HG03558 (cell line): ENCODE measurements around the gene SIGLEC7.

Experiments
- ATAC-seq: cut with Tn5 transposase; IDR thresholded peaks from one replicate; pipeline ENCODE4 v1.9.1; 2021; ENCODE audit warnings: moderate number of reproducible peaks; ENCODE audit not compliant: unreplicated experiment; ENCODE audit errors: extremely low read depth

Gene SIGLEC7

DNA sequence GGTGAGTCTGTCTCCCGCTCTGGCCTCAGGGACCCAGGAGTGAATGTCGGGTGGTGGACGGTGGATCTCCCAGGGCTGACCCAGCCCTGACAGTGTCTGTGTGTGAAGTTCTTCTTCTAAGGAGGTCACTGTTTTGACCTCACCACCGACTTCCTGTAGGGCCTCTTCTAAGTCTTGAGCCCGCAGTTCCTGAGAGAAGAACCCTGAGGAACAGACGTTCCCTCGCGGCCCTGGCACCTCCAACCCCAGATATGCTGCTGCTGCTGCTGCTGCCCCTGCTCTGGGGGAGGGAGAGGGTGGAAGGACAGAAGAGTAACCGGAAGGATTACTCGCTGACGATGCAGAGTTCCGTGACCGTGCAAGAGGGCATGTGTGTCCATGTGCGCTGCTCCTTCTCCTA is at the start of gene SIGLEC7:
Gene SIGLEC7 (plus strand): TSS at position 183 of the 400 bp plus-strand sequence. CDS start 69 bp downstream, at position 252.
- no peak for ATAC-seq

DNA sequence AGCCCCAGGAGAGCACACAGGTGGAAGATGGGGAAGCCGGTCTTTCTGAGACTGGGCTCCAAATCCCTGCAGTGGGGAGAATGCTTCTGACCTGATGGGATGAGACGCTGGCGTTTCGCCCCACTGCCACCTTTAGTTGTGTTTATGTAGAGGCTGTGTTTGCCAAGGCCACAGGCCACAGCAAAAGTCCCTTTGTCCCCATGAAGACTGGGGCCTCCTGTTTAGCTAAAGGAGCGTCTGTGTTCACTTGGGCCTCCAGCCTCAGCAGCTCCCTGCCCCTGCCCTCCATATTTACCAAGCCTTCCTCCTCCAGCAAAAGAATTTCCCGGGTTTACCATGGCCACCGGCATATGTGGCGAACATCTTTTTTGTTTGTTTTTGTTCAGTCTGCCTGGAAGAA is 49.0 kb upstream of the SIGLEC7 start:
- no peak for ATAC-seq

DNA sequence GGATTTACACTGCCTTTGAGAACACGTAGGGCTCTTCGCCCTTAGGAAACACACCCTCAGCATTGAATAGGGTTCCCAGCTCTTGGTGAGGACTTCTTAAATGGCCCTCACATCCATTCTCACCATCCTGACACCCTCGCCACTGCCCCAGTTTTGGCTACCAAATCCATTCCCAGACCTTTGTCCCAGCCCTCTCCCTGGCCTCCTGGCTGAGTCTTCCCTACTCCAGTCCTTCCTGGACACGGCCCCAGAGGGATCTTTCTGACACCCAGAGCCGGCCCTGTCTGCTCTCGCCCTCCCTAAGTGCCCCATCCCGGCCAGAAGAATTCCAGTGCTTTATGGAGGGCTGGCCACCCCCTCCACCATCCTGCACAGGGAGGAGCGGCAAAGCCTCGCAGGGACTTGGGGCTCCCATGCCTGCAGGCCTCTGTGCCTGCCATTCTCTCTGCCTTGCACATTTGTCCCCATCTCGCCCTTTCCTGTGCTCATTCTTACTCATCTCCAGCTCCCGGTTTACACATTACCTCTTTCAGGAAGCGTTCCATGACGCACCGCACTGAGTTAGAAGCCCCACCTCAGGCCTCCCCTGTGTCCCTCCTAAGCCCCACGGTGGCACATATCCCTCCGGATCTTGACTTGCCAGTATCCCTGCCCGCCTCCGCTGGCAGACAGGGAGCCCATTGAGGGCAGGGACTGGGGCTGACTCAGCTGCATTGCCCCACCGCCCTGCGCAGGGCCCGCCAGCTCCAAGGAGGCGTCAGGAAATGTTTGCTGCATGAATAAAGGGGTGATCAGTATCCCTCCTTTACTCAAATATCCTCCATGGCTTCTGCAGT is 48.4 kb upstream of the SIGLEC7 start:
- no peak for ATAC-seq

DNA sequence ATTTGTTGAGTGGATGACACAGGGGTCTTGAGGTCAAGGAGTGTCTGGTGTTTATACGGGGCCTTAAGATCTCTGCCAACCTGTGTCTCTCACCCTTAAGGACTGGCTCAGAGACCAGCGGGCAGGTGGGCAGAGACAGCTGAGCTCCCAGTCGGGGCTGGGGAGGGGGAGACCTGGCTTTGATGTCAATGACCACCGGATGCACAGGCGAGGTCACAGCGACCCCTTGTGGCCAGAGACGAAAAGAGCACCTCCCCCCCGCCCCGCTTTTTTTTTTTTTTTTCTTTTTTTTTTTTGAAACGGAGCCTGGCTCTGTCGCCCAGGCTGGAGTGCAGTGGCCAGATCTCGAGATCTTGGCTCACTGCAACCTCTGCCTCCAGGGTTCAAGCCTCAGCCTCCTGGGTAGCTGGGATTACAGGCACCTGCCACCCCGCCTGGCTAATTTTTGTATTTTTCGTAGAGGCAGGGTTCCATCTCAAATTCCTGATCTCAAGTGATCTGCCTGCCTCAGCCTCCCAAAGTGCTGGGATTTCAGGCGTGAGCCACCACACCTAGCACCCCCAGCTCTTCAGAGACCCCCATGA is 47.3 kb upstream of the SIGLEC7 start:
- no peak for ATAC-seq

DNA sequence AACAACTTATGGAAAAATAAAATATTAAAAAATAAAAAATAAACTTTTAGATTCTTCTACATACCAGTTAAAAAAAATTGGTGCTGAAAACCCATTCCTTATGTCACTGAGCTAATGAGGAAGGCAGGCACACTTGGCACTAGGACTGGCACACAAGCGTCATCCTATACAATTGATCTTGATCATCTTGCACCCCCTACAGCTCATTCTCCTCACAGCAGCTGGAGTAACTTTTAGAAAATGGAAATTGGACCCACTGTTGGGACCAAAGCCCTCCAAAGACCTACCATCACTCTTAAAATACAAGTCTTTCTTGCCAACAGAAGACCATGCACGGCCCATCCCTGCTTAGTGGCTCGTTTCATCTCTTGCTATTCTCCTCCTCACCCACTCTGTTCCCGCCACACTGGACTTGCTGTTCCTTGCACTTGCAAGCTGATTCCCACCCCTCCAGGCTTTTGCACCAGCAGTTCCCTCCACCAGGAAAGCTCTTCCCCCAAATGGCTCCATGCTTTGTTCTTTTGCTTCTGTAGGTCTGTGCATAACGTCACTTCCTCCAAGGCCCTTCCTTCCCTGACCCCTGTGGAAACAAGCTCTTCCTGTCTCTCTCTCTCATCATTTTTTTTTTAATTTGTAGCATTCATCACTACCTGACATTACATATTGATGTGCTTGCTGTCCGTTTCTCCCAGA is 45.5 kb upstream of the SIGLEC7 start:
- ATAC-seq, result no peak

DNA sequence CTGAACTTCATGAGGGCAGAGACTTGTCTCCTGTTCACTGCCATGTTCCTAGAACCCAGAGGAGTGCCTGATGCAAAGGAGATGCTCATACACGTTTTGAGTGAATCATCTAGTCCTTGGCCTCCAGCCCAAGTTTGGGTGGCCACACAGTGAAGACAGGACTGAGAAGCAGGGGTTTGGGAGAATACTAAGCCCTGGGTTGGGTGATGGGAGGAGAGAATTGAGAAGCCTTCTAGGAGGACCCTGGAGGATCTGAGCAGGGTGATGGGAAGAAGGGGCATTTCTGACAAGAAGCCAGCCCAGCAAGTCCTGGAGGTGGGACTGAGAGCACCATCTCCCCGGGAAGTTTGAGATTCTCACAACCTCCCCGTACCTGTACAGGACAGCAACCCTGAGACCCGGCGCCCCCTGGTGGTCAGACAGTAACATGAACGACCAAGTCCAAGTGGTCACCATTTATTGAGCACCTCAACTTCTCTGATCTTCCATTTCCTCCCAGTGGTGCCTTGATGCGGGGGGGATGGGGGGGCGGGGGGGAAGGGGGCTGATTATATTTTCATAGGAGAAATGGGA is 44.8 kb upstream of the SIGLEC7 start:
- no peak for ATAC-seq

DNA sequence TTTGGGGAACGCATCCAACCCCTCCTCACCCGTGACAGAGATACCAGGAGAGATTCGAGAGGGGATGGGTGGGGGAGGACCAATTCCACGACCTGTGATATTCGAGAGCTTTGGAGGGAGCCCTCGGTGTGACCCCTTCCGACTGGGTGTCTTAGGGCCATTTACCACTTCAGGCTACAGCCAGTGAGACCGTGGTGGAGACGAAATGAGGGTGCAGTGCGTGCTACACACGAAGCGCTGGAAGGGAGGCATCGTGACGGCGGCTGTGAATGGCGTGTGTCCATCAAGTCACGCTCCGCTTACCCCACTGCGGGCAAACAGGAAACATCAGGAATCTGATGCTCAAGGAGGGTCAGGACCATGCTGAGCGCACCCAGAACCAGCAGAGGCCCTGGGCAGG is 44.3 kb upstream of the SIGLEC7 start:
- no peak for ATAC-seq

DNA sequence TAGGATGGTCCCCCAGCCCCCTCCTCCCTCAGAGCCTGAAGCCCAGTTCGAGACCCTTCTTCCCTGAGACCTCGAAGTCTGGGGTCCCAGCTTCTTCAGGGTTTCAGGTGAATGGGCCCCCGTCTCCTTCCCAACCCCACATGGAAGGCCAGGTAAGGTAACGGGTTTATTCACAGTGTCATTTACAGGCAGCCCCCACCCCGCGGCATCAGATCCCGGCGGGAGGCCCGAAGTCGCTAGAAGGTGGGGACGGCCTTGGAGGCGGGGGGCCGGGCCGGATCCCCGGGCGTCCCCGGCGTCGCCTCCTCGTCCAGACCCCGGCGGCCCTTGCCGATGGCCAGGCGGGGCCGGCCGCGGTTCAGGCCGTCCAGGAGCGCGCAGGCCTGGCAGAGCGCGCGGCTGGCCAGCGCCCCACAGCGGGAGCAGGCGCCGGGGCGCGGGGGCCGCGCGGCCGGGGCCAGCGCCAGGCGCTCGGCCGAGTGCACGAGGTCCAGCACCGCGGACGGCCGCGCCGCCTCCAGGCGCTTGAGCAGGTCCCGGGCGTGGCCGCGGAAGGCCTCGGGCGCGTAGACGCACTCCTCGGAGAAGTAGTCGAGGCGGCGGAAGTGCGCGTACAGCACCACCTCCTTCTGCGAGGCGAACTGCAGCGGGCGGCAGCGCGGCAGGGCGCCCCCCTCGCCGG is 43.6 kb upstream of the SIGLEC7 start:
- ATAC-seq, result no peak

DNA sequence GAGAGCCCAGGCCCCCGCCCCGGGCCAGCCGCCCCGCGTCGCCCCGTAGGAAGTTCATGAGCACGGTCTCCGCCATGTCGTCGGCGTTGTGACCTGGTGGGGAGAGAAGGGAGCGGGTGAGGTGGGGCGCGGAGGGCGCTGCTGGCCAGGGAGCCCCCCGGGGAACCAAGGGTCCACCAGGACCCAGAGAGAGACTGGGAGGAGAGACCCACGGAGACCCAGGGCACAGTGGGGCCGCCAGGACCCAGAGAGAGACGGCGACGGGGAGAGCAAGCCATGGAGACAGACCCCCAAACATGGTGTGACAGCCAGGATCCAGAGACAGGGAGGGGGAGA is 43.1 kb upstream of the SIGLEC7 start:
- no peak for ATAC-seq

DNA sequence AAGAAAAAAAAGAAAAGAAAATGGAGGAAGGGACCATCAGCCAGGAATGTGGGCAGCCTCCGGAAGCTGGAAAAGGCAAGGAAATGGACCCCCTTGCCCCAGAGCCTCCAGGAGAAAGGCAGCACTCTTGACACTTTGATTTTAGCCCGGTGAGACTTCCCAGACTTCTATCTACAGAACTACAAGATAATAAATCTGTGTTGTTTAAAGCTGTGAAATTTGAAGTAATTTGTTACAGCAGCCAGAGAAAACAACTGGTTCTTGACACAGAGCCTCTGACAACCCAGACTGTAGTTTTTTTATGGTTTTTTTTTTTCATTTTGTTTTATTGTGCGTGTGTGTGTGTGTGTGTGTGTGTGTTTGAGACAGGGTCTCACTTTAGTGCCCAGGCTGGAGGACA is 41.5 kb upstream of the SIGLEC7 start:
- no peak for ATAC-seq

DNA sequence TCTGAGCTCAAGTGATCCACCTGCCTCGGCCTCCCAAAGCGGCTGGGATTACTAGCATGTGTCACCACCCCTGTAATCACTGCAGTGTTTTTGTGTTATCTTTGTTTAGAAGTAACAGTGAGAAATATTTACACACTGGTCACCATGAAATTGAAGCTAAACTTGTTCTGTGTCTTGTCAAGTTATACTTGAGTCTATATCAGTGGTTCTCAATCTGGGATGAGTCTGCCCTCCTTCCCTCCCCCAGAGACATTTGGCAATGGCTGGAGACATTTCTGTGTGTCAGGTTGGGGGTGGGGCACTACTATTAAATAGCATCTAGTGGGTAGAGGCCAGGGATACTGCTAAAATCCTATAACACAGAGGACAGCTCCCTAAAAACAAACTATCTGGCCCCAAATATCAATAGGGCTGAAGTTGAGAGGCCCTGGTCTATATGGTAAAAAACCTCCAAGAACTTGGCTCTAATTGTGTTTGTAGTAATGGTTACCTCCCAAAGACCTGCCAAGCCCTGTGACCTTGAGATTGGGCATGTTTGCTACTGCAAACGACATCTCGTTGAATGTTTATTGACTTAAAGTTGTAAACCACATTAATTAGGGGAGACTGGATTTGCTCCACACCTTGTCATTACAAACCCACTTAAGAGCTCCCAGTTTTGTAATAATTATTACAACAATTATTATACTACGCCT is 40.8 kb upstream of the SIGLEC7 start:
- no peak for ATAC-seq

DNA sequence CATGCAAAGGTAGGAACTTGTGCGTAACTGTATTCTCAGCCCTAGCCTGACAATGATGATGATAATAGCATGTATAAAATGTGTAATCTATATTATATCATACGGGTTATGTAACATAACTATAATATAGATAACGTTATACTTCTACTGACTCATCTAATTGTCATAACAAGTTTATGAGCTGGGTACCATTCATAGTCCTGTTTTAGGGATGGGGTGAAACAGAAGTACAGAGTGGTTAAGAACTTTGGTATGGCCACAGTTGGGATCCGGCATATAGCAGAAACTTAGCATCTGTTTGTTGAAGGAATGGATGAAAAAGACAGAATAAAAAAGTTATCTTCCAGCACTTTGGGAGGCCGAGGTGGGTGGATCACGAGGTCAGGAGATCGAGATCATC is 39.1 kb upstream of the SIGLEC7 start:
- no peak for ATAC-seq

DNA sequence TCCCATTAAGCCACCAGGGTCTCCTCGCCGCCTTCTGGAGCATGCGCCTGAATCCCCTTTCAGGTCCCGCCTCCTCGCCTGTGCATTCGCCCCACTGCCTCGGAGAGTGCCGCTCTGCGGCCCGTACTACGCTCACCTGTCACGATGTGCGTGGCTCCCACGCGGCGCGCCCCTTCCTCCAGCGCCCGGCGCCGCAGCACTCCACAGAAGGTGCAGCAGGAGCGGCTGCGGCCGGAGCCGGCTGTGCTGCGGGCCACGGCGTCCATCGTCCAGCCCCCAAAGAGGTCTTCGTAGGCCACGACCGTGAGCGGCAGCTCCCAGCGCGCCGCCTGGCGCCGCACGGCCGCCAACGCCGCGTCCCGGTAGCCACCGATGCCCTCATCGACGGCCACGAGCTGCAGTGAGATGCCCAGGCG is 38.2 kb upstream of the SIGLEC7 start:
- ATAC-seq, result no peak

DNA sequence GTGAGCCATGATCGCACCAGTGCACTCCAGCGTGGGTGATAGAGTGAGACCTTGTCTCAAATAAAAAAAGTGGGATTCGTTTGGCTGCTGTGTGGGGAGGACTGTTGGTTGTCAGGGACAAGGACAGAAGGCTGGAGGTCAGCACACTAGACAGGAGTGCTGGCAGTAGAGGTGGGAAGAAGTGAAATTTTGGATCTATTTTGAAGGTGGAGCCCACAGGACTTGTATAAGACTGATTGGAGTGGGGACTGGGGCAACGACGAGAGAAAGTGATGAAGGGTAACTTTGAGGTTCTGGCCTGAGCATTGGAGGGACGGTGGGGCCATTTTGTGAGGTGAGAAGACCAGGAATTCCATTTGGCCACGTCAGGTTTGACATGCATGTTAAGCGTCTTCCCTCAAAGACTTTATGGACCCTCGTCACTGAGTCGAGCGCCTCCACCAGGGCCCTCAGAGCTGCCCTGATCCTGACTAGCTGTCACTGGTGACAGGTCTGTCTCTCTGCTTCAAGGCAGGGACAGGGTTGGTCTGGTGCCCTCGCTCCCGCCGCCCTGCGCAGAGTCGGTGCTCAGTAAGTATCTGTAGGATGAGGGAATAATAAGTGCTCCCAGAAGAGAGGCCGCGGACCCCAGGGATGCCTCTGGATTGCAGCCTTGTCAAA is 34.6 kb upstream of the SIGLEC7 start:
- no peak for ATAC-seq

DNA sequence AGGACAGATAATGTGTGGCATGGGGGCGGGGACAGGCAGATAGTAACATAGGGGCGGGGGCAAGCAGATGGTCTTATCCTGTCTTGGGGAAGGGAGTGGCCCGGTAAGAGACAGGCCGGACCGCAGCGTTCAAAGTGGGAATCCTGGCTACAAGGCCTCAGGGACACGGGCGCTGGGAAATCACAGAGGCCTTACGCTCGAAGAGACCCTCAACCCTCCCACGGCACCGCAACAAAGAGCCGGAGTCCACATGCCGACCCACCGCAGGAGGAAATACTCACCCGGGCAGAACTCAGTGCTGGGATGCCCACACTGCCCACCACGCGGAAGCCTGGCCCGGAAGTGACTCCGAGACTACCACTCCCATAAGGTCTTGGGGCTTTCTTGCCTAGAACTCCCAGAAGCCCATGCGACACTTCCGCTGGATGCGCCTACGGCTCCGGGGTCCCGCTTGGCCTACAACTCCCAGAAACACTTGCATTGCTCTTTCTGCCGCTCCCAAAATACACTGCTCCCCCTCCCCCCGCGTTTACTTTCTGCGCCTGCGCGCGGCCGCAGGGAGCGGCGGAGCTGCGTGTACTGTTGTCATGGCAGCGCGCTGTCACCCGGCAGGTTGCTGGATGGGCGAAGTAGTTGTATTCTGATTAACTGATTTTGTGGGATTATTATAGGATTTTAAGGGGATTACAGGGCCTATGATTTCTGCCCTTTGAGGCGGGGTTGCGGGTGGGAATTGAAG is 33.9 kb upstream of the SIGLEC7 start, which contains the start of gene CTU1:
Gene CTU1 (minus strand): TSS at position 344 of the 739 bp plus-strand sequence. CDS start 3,840 bp downstream, outside the sequence.
- ATAC-seq, result peak; percentile 84

DNA sequence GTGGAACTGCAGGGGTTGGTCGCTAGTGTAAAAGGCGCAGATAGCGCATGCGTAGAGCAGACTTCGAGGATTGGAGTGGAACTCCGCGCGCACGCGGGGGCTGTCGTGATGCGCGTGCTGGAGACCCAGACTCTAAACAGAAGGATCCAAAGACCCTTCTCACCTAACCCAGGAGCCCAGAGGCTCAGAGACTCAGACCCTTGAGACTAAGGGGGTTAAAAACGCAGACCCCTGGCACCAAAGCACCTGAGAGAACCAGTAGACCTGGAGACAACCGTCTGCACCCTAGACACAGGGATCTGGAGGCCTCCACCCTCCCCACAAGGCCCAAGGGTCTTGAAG is 33.3 kb upstream of the SIGLEC7 start:
- no peak for ATAC-seq

DNA sequence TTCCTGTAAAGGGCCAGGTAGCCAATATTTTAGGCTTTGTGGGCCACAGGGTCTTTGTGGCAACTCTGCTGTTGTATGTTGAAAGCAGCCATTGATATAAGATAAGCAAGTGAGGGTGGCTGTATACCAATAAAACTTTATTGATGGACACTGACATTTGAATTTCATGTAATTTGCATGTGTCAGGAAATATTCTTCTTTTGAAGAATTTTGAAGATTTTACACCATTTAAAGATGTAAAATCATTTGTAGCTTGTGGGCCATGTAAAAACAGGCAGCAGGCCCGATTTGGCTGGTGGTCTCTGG is 31.5 kb upstream of the SIGLEC7 start:
- ATAC-seq, result no peak

DNA sequence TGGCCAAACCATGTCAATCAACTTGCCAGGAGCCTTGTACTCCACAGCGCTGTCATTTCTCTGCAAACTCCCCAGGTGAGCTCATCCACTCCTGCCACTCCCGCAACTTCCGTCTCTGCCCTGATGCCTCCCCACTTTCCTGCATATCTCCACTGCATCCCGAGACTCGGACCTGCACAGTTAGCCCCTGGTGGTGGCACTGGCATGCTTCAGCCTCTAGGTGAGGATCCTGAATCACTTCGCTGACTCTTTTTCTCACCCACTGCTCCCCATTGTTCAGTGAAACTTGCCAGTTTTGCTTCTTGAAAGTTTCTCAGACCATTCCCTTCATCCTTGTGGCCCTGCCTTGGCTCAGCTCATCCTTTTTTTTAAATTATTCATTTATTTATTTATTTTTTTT is 30.5 kb upstream of the SIGLEC7 start:
- no peak for ATAC-seq
